HEK293 (cell line): ENCODE results near the gene TANK.

Experiments
- CTCF ChIP-seq: fragments of 450-650 bp; formaldehyde crosslinking; IDR thresholded peaks from 2 replicates; pipeline ENCODE4 v1.5.1; 2016; ENCODE audit warnings: missing biosample characterization, missing genetic modification characterization
- ELK4 ChIP-seq: IDR thresholded peaks from 2 replicates; pipeline ENCODE4 v1.6.1; 2011; ENCODE audit warnings: mild to moderate bottlenecking, low read depth, low read length, borderline replicate concordance
- INSM2 ChIP-seq: fragments of 450-650 bp; formaldehyde crosslinking; IDR thresholded peaks from 2 replicates; pipeline ENCODE4 v1.5.1; 2016; ENCODE audit warnings: missing biosample characterization, missing genetic modification characterization
- KLF7 ChIP-seq: fragments of 450-650 bp; formaldehyde crosslinking; IDR thresholded peaks from 2 replicates; pipeline ENCODE4 v1.5.1; 2016; ENCODE audit warnings: missing biosample characterization, missing genetic modification characterization, borderline replicate concordance
- REST ChIP-seq: fragments of 450-650 bp; formaldehyde crosslinking; IDR thresholded peaks from 2 replicates; pipeline ENCODE4 v1.5.1; 2016; ENCODE audit warnings: missing biosample characterization, missing genetic modification characterization
- SP2 ChIP-seq: fragments of 450-650 bp; formaldehyde crosslinking; IDR thresholded peaks from 2 replicates; pipeline ENCODE4 v1.5.1; 2016; ENCODE audit warnings: missing biosample characterization, missing genetic modification characterization
- ZNF184 ChIP-seq: fragments of 450-650 bp; IDR thresholded peaks from 2 replicates; pipeline ENCODE4 v1.5.1; 2018; ENCODE audit warnings: missing biosample characterization, mild to moderate bottlenecking, missing genetic modification characterization
- ZNF274 ChIP-seq, 2 experiments: fragments of 200-500 bp in 1 of 2; fragments of 450-650 bp in 1 of 2; sonication (Bioruptor generic) in 1 of 2; formaldehyde crosslinking in 1 of 2; IDR thresholded peaks; 2 replicates each; pipeline versions ENCODE4 v1.5.1 to v1.6.1; 2014 to 2016; ENCODE audit warnings: borderline replicate concordance in 1 of 2, inconsistent platforms in 1 of 2, low read length in 1 of 2, missing biosample characterization in 1 of 2, missing genetic modification characterization in 1 of 2
- ZNF624 ChIP-seq: fragments of 450-650 bp; formaldehyde crosslinking; IDR thresholded peaks from 2 replicates; pipeline ENCODE4 v1.5.1; 2017; ENCODE audit warnings: missing biosample characterization, missing genetic modification characterization
- ZNF658 ChIP-seq: fragments of 450-650 bp; formaldehyde crosslinking; IDR thresholded peaks from 2 replicates; pipeline ENCODE4; 2016; ENCODE audit warnings: missing biosample characterization, missing genetic modification characterization
- ZNF76 ChIP-seq: fragments of 450-650 bp; formaldehyde crosslinking; IDR thresholded peaks from 2 replicates; pipeline ENCODE4; 2016; ENCODE audit warnings: low read depth, missing biosample characterization, missing genetic modification characterization, borderline replicate concordance

GRCh38 chr2:161159456-161160225, 587 bp upstream of the TANK start:
- TF ChIP-seq ZNF274 (IDR thresholded peaks at IDR 0.05; ENCODE audit: low read length): no peak
- no peak for TF ChIP-seq ZNF274 (tag by site-specific recombination; IDR thresholded peaks at IDR 0.05; ENCODE audit: borderline replicate concordance)
- TF ChIP-seq ZNF76 (tag by site-specific recombination): no peak
- no peak for TF ChIP-seq CTCF
- no peak for TF ChIP-seq ZNF184 (tag by site-specific recombination)
- TF ChIP-seq REST (tag by site-specific recombination): no peak
- no peak for TF ChIP-seq SP2 (tag by site-specific recombination)
- TF ChIP-seq ELK4: no peak
- TF ChIP-seq KLF7 (tag by site-specific recombination): no peak
- no peak for TF ChIP-seq ZNF658 (tag by site-specific recombination)
- TF ChIP-seq INSM2 (tag by site-specific recombination): no peak
- no peak for TF ChIP-seq ZNF624
